ENCODE measurements around the gene TMEM167B.
"Not testable (repeated sequence)": the region's sequence is repeated elsewhere in the genome, so short reads cannot be mapped to it uniquely, and the experiment has no call there.

The TMEM167B gene

GRCh38 chr1:109115685-109116084, 25.1 kb downstream of the TMEM167B start:
- DNase-seq, result no peak

- no peak for DNase-seq
These were observed 25.7 kb downstream of the TMEM167B start for GRCh38 chr1:109116286-109116685.

- DNase-seq, result no peak
These were observed 27.5 kb downstream of the TMEM167B start for GRCh38 chr1:109118089-109118488.

- DNase-seq, result no peak
These were observed 29.8 kb downstream of the TMEM167B start for GRCh38 chr1:109120356-109120755.

- no peak for DNase-seq
These were observed 40.5 kb downstream of the TMEM167B start for GRCh38 chr1:109131059-109131458.

- no peak for DNase-seq
These were observed 41.2 kb downstream of the TMEM167B start for GRCh38 chr1:109131800-109132199.

- no peak for DNase-seq
These were observed 42.6 kb downstream of the TMEM167B start for GRCh38 chr1:109133002-109133706.

GRCh38 chr1:109133815-109134214, 43.3 kb downstream of the TMEM167B start:
- DNase-seq, result no peak

GRCh38 chr1:109134423-109134822, 43.9 kb downstream of the TMEM167B start:
- no peak for DNase-seq

GRCh38 chr1:109135940-109136339, 45.4 kb downstream of the TMEM167B start:
- no peak for DNase-seq

- DNase-seq, result no peak
These were observed 46.2 kb downstream of the TMEM167B start for GRCh38 chr1:109136766-109137165.

- DNase-seq, result no peak
These were observed 47.4 kb downstream of the TMEM167B start for GRCh38 chr1:109137958-109138357.

- no peak for DNase-seq
These were observed 47.8 kb downstream of the TMEM167B start for GRCh38 chr1:109138358-109138757.

GRCh38 chr1:109140392-109140791, 49.8 kb downstream of the TMEM167B start:
- no peak for DNase-seq

- DNase-seq, result no peak
These were observed 51.7 kb downstream of the TMEM167B start for GRCh38 chr1:109142260-109142659.

- not testable (repeated sequence) for DNase-seq
These were observed 52.2 kb downstream of the TMEM167B start for GRCh38 chr1:109142725-109143124.

Measured in SW 1271 (cell line).